Measurements from ENCODE around the gene SIGLEC9.

The SIGLEC9 gene

DNA sequence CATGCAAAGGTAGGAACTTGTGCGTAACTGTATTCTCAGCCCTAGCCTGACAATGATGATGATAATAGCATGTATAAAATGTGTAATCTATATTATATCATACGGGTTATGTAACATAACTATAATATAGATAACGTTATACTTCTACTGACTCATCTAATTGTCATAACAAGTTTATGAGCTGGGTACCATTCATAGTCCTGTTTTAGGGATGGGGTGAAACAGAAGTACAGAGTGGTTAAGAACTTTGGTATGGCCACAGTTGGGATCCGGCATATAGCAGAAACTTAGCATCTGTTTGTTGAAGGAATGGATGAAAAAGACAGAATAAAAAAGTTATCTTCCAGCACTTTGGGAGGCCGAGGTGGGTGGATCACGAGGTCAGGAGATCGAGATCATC is 21.7 kb upstream of the SIGLEC9 start:
- Mint-ChIP-seq H3K27me3 (no peaks in the 10 kb centered on the region), H3K36me3 (peaks cover 31% of the 10 kb centered on the region)

DNA sequence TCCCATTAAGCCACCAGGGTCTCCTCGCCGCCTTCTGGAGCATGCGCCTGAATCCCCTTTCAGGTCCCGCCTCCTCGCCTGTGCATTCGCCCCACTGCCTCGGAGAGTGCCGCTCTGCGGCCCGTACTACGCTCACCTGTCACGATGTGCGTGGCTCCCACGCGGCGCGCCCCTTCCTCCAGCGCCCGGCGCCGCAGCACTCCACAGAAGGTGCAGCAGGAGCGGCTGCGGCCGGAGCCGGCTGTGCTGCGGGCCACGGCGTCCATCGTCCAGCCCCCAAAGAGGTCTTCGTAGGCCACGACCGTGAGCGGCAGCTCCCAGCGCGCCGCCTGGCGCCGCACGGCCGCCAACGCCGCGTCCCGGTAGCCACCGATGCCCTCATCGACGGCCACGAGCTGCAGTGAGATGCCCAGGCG is 20.8 kb upstream of the SIGLEC9 start:
- no peak overlapping the region for H3K27ac Mint-ChIP-seq
- H3K27me3 Mint-ChIP-seq, result no peaks in the 10 kb centered on the region
- no peak for DNase-seq (ENCODE audit: low spot score in 2 of 2)
- ATAC-seq (ENCODE audit: low read depth), result no peak
- H3K9me3 Mint-ChIP-seq, result no peaks in the 10 kb centered on the region
- H3K4me3 Mint-ChIP-seq, result no peak overlapping the region
- peaks cover 31% of the 10 kb centered on the region for H3K36me3 Mint-ChIP-seq
- H3K4me1 Mint-ChIP-seq, result peaks cover 27% of the 10 kb centered on the region

More for the DNA sequence above, 21.7 kb upstream of the SIGLEC9 start:
- no peak overlapping the region for H3K4me3 Mint-ChIP-seq
- no peak overlapping the region for H3K27ac Mint-ChIP-seq
- ATAC-seq (ENCODE audit: low read depth) (no peak), DNase-seq (ENCODE audit: low spot score in 2 of 2) (no peak)
- H3K9me3 Mint-ChIP-seq, result no peaks in the 10 kb centered on the region
- peaks cover 27% of the 10 kb centered on the region for H3K4me1 Mint-ChIP-seq

DNA sequence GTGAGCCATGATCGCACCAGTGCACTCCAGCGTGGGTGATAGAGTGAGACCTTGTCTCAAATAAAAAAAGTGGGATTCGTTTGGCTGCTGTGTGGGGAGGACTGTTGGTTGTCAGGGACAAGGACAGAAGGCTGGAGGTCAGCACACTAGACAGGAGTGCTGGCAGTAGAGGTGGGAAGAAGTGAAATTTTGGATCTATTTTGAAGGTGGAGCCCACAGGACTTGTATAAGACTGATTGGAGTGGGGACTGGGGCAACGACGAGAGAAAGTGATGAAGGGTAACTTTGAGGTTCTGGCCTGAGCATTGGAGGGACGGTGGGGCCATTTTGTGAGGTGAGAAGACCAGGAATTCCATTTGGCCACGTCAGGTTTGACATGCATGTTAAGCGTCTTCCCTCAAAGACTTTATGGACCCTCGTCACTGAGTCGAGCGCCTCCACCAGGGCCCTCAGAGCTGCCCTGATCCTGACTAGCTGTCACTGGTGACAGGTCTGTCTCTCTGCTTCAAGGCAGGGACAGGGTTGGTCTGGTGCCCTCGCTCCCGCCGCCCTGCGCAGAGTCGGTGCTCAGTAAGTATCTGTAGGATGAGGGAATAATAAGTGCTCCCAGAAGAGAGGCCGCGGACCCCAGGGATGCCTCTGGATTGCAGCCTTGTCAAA is 17.2 kb upstream of the SIGLEC9 start:
- no peaks in the 10 kb centered on the region for H3K27me3 Mint-ChIP-seq
- peaks cover 22% of the 10 kb centered on the region for H3K4me1 Mint-ChIP-seq
- H3K27ac Mint-ChIP-seq, result peak overlapping the region; percentile 94
- peak overlapping the region; percentile 95 for H3K4me3 Mint-ChIP-seq
- peaks cover 17% of the 10 kb centered on the region for H3K36me3 Mint-ChIP-seq
- ATAC-seq (ENCODE audit: low read depth) (no peak), DNase-seq (ENCODE audit: low spot score in 2 of 2) (no peak)
- H3K9me3 Mint-ChIP-seq, result no peaks in the 10 kb centered on the region

- ATAC-seq (ENCODE audit: low read depth), result peak; percentile 98
- Mint-ChIP-seq H3K27me3 (no peaks in the 10 kb centered on the region), H3K36me3 (peaks cover 11% of the 10 kb centered on the region), H3K4me1 (peaks cover 22% of the 10 kb centered on the region), H3K4me3 (peak within 1 kb of the TSS; percentile 95), H3K9me3 (no peaks in the 10 kb centered on the region), H3K27ac (peak within 1 kb of the TSS; percentile 94)
- DNase-seq (ENCODE audit: low spot score in 2 of 2), result peak; percentile 91 to 97
Observed at GRCh38 chr19:51108066-51108804, 16.5 kb upstream of the SIGLEC9 start, which contains the start of gene CTU1. TSS of gene CTU1 (minus strand) at chr19:51108409. CDS start at chr19:51104569, 3,840 bp downstream.

- ATAC-seq (ENCODE audit: low read depth) (peak; percentile 42), DNase-seq (ENCODE audit: low spot score in 2 of 2) (no peak)
- Mint-ChIP-seq H3K36me3 (peaks cover 10% of the 10 kb centered on the region), H3K27ac (peak overlapping the region; percentile 94), H3K9me3 (no peaks in the 10 kb centered on the region), H3K4me1 (peaks cover 22% of the 10 kb centered on the region), H3K4me3 (peak overlapping the region; percentile 95), H3K27me3 (no peaks in the 10 kb centered on the region)
Observed at GRCh38 chr19:51108805-51109146, 15.9 kb upstream of the SIGLEC9 start.

DNA sequence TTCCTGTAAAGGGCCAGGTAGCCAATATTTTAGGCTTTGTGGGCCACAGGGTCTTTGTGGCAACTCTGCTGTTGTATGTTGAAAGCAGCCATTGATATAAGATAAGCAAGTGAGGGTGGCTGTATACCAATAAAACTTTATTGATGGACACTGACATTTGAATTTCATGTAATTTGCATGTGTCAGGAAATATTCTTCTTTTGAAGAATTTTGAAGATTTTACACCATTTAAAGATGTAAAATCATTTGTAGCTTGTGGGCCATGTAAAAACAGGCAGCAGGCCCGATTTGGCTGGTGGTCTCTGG is 14.1 kb upstream of the SIGLEC9 start:
- Mint-ChIP-seq H3K9me3 (no peaks in the 10 kb centered on the region), H3K4me1 (peaks cover 17% of the 10 kb centered on the region), H3K27ac (no peak overlapping the region), H3K36me3 (peaks cover 5% of the 10 kb centered on the region), H3K27me3 (peaks cover 2% of the 10 kb centered on the region), H3K4me3 (no peak overlapping the region)
- ATAC-seq (ENCODE audit: low read depth), result no peak
- no peak for DNase-seq (ENCODE audit: low spot score in 2 of 2)

GRCh38 chr19:51111606-51112005 is 13.1 kb upstream of the SIGLEC9 start:
- Mint-ChIP-seq H3K4me1 (peaks cover 11% of the 10 kb centered on the region), H3K4me3 (no peak overlapping the region), H3K27me3 (peaks cover 4% of the 10 kb centered on the region), H3K9me3 (no peaks in the 10 kb centered on the region), H3K27ac (no peak overlapping the region), H3K36me3 (peaks cover 2% of the 10 kb centered on the region)
- DNase-seq (ENCODE audit: low spot score in 2 of 2), result no peak
- ATAC-seq (ENCODE audit: low read depth), result no peak

DNA sequence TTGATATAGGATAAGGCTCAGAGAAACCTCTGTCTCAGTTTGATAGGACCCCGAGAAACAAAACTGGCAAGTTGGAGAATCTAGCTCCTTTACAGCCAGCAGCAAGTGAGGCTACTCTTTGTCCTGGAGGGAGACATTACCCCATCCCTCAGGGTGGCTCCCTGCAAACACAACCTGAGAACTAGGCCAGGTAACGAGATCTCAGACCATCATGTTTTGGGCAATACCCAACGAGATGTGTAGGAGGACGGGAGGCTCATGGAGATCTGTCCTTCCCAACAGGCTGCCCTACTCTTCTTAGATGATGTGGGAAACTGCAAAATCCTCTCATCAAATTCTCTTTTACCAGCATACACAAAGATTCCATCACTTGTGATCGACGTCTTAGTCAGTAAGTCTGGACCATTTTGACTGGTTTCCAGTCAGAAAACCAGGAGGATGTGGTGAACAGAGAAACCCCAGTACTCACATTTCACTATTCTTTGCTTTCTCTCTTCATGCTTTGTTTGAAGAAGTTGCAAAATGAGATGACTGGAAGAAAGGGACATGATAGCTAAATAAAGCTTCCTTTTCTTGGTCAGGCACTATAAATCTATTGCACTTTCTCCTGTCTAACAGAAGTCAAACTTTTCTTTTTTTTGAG is 10.5 kb upstream of the SIGLEC9 start:
- DNase-seq (ENCODE audit: low spot score in 2 of 2) (no peak), ATAC-seq (ENCODE audit: low read depth) (no peak)
- Mint-ChIP-seq H3K27ac (no peak overlapping the region), H3K4me1 (no peaks in the 10 kb centered on the region), H3K9me3 (no peaks in the 10 kb centered on the region), H3K27me3 (peaks cover 10% of the 10 kb centered on the region), H3K36me3 (peaks cover 2% of the 10 kb centered on the region), H3K4me3 (no peak overlapping the region)

GRCh38 chr19:51116736-51117286 is 7.9 kb upstream of the SIGLEC9 start:
- peaks cover 2% of the 10 kb centered on the region for H3K9me3 Mint-ChIP-seq
- H3K27me3 Mint-ChIP-seq, result peaks cover 19% of the 10 kb centered on the region
- no peak for ATAC-seq (ENCODE audit: low read depth)
- peaks cover 3% of the 10 kb centered on the region for H3K36me3 Mint-ChIP-seq
- H3K27ac Mint-ChIP-seq, result no peak overlapping the region
- H3K4me3 Mint-ChIP-seq, result no peak overlapping the region
- peaks cover under 1% of the 10 kb centered on the region for H3K4me1 Mint-ChIP-seq
- DNase-seq (ENCODE audit: low spot score in 2 of 2), result no peak

DNA sequence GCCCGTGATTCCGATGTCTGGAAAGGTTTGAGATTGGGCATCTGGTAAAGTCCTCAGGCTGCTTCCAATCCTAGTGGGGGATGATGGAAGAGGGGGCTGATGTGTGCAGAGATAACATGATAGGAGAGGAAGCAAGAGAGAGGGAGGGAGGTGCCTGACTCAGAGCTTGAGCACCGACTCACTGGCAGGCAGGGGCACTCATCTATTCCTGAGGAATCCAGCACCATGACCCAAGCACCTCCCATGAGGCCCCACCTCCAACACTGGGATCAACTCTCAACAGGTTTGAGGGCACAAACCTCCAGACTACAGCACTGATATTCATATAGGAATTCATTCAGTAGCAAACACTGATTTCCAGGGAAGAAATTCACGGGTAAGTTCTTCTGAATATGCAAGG is 5.6 kb upstream of the SIGLEC9 start:
- no peak overlapping the region for H3K27ac Mint-ChIP-seq
- DNase-seq (ENCODE audit: low spot score in 2 of 2) (no peak), ATAC-seq (ENCODE audit: low read depth) (no peak)
- no peak overlapping the region for H3K4me3 Mint-ChIP-seq
- peaks cover 13% of the 10 kb centered on the region for H3K4me1 Mint-ChIP-seq
- peaks cover 5% of the 10 kb centered on the region for H3K36me3 Mint-ChIP-seq
- peaks cover 23% of the 10 kb centered on the region for H3K27me3 Mint-ChIP-seq
- peaks cover 2% of the 10 kb centered on the region for H3K9me3 Mint-ChIP-seq

DNA sequence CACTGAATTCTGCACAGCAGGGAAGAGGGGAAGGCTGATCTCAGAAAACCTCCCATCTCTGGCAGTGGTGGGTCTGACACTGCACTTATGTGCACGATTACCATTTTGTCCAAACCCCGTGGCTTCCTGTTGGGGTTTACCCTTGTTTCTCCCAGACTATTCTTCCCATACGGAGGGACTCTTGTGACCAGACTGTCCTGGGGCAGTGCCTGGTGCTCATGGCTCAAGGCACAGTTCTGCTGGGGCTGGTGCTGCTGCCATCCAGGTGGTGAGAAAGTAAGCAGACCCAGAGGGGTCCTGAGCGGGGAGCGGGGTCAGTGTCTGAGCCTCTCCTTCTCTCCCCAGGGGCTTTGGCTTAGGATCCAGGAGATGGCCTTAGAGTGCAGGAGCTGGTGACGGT is 5.1 kb upstream of the SIGLEC9 start:
- no peak overlapping the region for H3K4me3 Mint-ChIP-seq
- peaks cover 14% of the 10 kb centered on the region for H3K4me1 Mint-ChIP-seq
- peaks cover 2% of the 10 kb centered on the region for H3K9me3 Mint-ChIP-seq
- H3K27ac Mint-ChIP-seq, result no peak overlapping the region
- DNase-seq (ENCODE audit: low spot score in 2 of 2), result no peak
- H3K27me3 Mint-ChIP-seq, result peaks cover 23% of the 10 kb centered on the region
- peaks cover 5% of the 10 kb centered on the region for H3K36me3 Mint-ChIP-seq
- no peak for ATAC-seq (ENCODE audit: low read depth)

DNA sequence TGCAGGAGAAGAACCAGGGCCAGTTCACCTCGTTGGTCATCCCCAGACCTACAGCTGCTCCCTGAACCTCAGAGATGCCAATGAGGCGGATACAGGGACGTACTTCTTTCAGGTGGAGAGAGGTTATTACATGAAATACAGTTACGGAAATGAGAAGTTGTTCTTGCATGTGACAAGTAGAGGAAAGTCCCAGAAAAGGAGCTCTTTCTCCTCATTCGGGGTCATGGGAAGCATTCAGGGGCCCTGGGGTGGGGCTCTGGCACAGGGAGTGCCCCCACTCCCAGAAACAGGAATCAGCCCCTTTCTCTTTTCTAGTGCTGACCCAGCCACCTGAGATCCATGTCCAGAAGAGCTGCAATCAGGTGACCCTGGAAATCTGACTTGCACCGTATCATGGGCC is 4.5 kb upstream of the SIGLEC9 start:
- Mint-ChIP-seq H3K36me3 (peaks cover 4% of the 10 kb centered on the region), H3K9me3 (peaks cover 2% of the 10 kb centered on the region), H3K27ac (no peak overlapping the region), H3K4me3 (no peak overlapping the region), H3K4me1 (peaks cover 14% of the 10 kb centered on the region), H3K27me3 (peaks cover 21% of the 10 kb centered on the region)
- DNase-seq (ENCODE audit: low spot score in 2 of 2) (no peak), ATAC-seq (ENCODE audit: low read depth) (no peak)

- Mint-ChIP-seq H3K4me3 (no peak overlapping the region), H3K27me3 (peaks cover 20% of the 10 kb centered on the region), H3K4me1 (peaks cover 14% of the 10 kb centered on the region), H3K9me3 (peaks cover 2% of the 10 kb centered on the region), H3K36me3 (peaks cover 4% of the 10 kb centered on the region), H3K27ac (no peak overlapping the region)
- no peak for DNase-seq (ENCODE audit: low spot score in 2 of 2)
- ATAC-seq (ENCODE audit: low read depth), result no peak
Observed at GRCh38 chr19:51121257-51121656, 3.4 kb upstream of the SIGLEC9 start.
